Measurements from ENCODE around the gene SCUBE2. TPM values are rescaled to one million over a fixed set of nuclear protein-coding genes. Genes with fewer than 3 reads are reported as not detected.

Gene SCUBE2
- 0.18 TPM for polyA plus RNA-seq (2012; ENCODE audit: low read depth, missing spikeins)

DNA sequence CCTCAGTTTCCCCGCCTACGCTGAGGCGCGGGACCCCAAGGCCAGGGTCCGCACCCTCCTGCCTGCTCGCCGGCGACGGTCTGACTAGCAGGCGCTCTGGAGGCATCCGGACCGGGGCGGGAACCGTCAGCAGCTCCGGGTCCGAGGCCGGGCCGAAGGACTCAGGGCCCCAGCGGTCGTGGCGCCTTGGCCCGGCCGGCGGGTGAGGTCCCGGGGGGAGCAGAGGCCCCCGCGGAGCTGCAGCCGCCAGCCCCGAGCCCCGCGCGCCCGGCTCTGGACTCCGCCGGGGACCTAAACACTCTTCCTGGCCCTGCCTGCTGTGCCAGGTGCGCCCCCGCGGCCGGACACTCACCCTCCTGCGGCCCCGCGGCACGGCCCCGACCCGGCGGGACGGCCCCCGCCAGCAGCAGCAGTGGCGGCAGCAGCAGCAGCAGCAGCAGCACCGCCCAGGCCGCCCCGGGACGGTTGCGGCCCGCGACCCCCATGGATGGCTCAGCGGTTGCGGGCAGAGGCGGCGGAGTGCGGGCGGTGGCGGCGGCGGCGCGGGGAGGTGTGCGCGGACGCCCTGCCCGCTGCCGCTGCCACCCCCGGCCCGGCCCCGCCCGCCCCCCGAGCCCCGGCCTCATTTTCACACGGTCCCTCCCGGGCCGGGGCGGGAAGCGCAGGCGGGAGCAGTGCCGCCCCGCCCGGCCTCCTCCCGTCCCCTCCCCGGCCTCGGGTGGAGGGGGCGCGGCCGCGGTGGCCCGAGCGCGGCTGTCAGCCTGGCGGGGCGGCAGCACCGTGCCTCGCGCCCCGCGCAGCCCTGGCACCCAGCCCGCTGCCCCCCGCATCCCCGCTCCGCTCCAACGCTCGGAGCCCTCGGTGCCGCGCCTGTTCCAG lies at the start of gene SCUBE2:
Gene SCUBE2 (minus strand): TSS at position 556 of the 879 bp plus-strand sequence. CDS start 71 bp downstream, at position 485.
- TF ChIP-seq PAX5 (IDR thresholded peaks at IDR 0.05; ENCODE audit: insufficient read depth, low read length, severe bottlenecking) (no peak), POLR2AphosphoS5 (IDR thresholded peaks at IDR 0.05; ENCODE audit: low read depth, low read length) (no peak), POLR2A (IDR thresholded peaks at IDR 0.05; ENCODE audit: low read depth, low read length) (no peak), TAF1 (IDR thresholded peaks at IDR 0.05; ENCODE audit: low read depth, low read length) (no peak), POU2F2 (IDR thresholded peaks at IDR 0.05; ENCODE audit: low read depth, low read length) (no peak), SPI1 (IDR thresholded peaks at IDR 0.05; ENCODE audit: low read depth, low read length) (no peak)
- FAIRE-seq (no peak), DNase-seq (ENCODE audit: insufficient read length, low spot score) (peak; percentile 44)

DNA sequence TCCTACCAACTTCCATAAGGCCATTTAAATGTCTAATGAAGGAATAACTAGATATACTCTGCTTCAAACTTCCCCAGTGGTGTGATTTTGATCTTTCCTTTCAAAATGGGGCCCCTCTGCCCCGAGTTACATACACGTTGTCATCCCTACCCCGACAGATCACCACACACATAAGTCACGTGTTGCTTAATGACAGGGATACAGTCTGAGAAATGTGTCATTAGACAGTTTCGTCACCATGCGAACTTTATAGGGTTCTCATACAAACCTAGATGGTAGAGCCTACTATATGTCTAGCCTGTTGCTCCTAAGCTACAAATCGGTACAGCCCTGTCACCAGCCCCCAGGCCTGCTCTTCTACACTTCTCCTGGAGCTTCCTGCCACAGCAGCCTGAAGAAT lies 49.8 kb upstream of the SCUBE2 start:
- FAIRE-seq = no peak
- TF ChIP-seq POU2F2 (IDR thresholded peaks at IDR 0.05; ENCODE audit: low read depth, low read length) (no peak), POLR2AphosphoS5 (IDR thresholded peaks at IDR 0.05; ENCODE audit: low read depth, low read length) (no peak), SPI1 (IDR thresholded peaks at IDR 0.05; ENCODE audit: low read depth, low read length) (no peak), TAF1 (IDR thresholded peaks at IDR 0.05; ENCODE audit: low read depth, low read length) (no peak), POLR2A (IDR thresholded peaks at IDR 0.05; ENCODE audit: low read depth, low read length) (no peak)
- no peak for DNase-seq (ENCODE audit: insufficient read length, low spot score)

DNA sequence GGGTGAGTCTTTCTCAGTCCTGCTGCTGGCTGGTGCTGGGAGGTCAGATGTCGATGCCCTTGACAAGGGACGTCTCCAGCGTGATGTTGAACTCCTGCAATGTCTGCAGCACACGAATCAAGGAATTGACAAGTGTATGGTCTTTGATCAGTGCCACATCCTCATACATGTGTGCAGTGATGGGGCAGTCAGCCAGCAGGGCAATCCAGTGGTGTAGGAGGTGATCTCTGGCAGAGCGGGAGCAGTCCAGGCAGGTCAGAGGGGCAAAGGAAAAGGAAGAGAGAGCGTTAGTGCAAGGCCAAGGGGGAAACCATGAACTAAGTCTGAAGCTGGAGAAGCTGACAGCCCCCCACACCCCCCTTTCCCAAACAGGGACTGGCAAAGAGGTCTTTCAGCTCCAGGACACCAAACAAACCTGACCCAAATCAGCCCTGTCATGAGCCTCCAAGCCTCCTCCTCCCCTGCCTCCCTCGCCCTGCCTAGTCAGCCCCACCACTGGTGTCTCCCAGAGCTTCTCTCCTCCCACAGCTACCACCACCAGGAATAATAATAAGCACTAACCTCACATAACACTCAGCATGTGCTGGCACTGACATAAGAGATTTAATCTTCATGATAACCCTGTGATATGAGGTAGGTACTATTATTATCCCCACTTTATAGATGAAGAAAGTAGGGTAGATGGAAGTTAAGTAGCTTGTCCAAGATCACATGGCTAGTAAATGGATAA lies 48.4 kb upstream of the SCUBE2 start:
- FAIRE-seq = no peak
- TF ChIP-seq SPI1 (IDR thresholded peaks at IDR 0.05; ENCODE audit: low read depth, low read length) = no peak
- no peak for TF ChIP-seq TAF1 (IDR thresholded peaks at IDR 0.05; ENCODE audit: low read depth, low read length)
- no peak for TF ChIP-seq PAX5 (IDR thresholded peaks at IDR 0.05; ENCODE audit: insufficient read depth, low read length, severe bottlenecking)
- no peak for TF ChIP-seq POLR2AphosphoS5 (IDR thresholded peaks at IDR 0.05; ENCODE audit: low read depth, low read length)
- no peak for TF ChIP-seq POU2F2 (IDR thresholded peaks at IDR 0.05; ENCODE audit: low read depth, low read length)
- TF ChIP-seq POLR2A (IDR thresholded peaks at IDR 0.05; ENCODE audit: low read depth, low read length) = no peak
- no peak for DNase-seq (ENCODE audit: insufficient read length, low spot score)

DNA sequence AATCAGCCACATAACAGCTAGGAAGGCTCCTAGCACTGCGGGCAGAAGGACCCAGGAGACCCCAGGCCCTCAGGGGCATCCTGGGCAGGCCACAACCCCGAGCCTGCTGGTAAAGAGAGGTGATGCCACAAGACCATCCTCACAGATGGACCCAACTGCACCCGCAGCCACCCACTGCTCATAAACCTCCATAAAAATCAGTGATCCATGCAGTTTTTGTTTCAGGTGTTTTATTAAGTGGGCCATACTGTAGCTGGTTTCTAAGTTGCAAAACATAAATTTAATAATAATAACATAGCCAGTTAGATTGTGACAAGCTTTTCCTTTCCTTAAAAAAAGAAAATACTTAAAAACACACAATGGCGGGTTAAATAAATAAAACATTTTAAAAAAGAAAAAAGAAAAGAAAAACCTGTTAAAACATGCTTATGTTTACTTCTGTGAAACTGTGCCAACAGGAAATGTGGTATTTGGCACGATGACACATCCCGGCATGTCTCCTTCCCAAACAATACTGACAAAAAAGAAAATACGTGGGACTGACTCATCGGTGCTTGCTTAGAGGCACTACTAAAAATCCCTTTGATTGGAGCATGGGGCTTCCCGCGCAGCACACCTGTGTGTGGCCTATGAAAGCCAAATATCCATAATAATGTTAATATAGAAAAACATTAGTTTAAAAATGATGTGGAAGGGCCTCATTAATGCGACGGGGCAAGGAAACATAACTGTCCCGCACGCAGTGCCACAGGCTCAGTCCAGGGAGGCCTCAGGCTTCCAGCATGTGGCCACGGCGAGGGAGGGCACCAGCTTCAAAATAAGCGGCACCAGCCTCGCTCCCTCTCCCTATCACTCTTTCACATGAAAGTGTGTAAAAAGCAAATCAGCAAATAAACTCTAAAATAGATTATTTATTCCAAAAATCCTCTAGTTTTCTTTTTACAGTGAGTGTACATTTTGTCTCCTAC lies 47.5 kb upstream of the SCUBE2 start:
- no peak for FAIRE-seq
- no peak for DNase-seq (ENCODE audit: insufficient read length, low spot score)
- TF ChIP-seq TAF1 (IDR thresholded peaks at IDR 0.05; ENCODE audit: low read depth, low read length) = no peak
- no peak for TF ChIP-seq POLR2A (IDR thresholded peaks at IDR 0.05; ENCODE audit: low read depth, low read length)

DNA sequence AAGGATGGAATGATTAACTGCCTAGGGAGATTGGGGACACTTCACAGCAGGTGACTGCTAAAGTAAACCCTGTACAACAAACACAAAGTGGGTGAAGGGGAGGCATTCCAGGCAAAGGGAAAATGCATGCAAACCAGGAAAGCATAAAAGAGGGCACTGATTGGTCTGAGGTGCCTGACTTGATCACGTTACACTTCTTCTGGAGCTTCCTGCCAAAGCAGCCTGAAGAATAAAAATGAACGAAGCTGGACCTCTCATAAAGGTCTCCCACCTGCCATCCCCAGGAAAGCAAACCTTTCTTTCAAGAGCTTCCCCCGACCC lies 46.7 kb upstream of the SCUBE2 start:
- DNase-seq (ENCODE audit: insufficient read length, low spot score) (no peak), FAIRE-seq (no peak)
- TF ChIP-seq POLR2A (IDR thresholded peaks at IDR 0.05; ENCODE audit: low read depth, low read length) (no peak), POU2F2 (IDR thresholded peaks at IDR 0.05; ENCODE audit: low read depth, low read length) (no peak), SPI1 (IDR thresholded peaks at IDR 0.05; ENCODE audit: low read depth, low read length) (no peak), POLR2AphosphoS5 (IDR thresholded peaks at IDR 0.05; ENCODE audit: low read depth, low read length) (no peak), PAX5 (IDR thresholded peaks at IDR 0.05; ENCODE audit: insufficient read depth, low read length, severe bottlenecking) (no peak), TAF1 (IDR thresholded peaks at IDR 0.05; ENCODE audit: low read depth, low read length) (no peak)

DNA sequence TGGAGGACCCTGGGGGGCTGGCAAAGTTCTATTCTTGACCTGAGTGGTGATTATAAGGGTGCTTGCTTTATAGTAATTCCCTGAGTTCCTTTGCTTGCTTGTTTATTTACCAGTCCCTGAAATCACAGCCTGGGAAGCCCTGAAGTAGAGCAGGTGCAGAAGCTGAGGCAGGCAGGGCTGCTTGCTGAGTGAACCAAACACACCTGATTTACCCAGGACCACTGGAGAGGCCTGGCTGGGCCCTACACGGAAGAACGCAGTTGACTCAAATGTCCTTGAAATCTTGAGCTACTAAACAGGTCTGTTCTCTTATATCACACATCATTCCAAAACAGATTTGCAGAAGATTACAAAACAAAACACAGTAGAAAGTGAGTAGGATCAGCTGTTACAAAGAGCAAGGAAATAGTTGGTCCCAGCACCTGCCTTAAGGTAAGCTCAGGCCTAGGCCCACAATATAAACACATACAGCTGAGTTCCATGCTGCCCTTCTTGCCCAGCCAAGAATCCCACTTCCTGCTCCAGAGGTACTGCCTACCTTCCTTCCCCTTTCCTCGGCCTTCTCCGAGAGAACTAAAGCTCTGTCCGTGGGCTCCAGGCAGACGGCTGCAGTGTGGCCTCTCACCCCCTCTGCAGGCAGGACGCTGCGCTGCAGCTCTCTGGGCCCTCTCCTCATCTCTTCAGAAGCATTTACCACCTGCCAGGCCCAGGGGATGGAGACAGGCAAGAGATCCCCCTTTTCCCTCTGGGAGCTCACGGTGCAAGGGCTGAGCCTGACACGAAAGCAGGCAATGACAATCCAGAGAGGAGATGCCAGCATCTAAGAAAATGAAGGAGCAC lies 46.1 kb upstream of the SCUBE2 start:
- FAIRE-seq (peak; percentile 96), DNase-seq (ENCODE audit: insufficient read length, low spot score) (peak; percentile 63)
- no peak for TF ChIP-seq POLR2A (IDR thresholded peaks at IDR 0.05; ENCODE audit: low read depth, low read length)
- TF ChIP-seq PAX5 (IDR thresholded peaks at IDR 0.05; ENCODE audit: insufficient read depth, low read length, severe bottlenecking) = no peak
- TF ChIP-seq POLR2AphosphoS5 (IDR thresholded peaks at IDR 0.05; ENCODE audit: low read depth, low read length) = no peak
- TF ChIP-seq POU2F2 (IDR thresholded peaks at IDR 0.05; ENCODE audit: low read depth, low read length) = no peak
- no peak for TF ChIP-seq TAF1 (IDR thresholded peaks at IDR 0.05; ENCODE audit: low read depth, low read length)
- no peak for TF ChIP-seq SPI1 (IDR thresholded peaks at IDR 0.05; ENCODE audit: low read depth, low read length)

DNA sequence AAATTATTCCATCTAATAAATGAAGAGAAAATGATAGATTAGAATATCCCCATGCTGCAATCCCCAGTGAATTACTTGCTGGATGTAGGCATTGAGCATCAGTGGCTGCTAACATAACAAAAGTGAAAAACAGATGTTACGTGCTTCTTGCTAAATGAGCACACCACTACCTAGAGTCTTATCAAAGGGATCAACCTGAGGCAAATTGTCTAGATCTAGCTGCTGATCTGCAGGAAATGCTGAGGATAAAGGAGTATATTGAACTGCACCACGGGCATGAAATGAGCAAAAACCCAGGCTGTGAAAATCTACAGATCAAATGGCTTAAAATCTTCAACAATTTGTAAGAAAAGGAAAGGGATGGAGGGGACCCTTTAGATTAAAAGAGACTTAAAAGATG lies 45.3 kb upstream of the SCUBE2 start:
- FAIRE-seq = no peak
- no peak for DNase-seq (ENCODE audit: insufficient read length, low spot score)
- TF ChIP-seq POLR2A (IDR thresholded peaks at IDR 0.05; ENCODE audit: low read depth, low read length) (no peak), TAF1 (IDR thresholded peaks at IDR 0.05; ENCODE audit: low read depth, low read length) (no peak), SPI1 (IDR thresholded peaks at IDR 0.05; ENCODE audit: low read depth, low read length) (no peak), POLR2AphosphoS5 (IDR thresholded peaks at IDR 0.05; ENCODE audit: low read depth, low read length) (no peak), POU2F2 (IDR thresholded peaks at IDR 0.05; ENCODE audit: low read depth, low read length) (no peak), PAX5 (IDR thresholded peaks at IDR 0.05; ENCODE audit: insufficient read depth, low read length, severe bottlenecking) (no peak)

DNA sequence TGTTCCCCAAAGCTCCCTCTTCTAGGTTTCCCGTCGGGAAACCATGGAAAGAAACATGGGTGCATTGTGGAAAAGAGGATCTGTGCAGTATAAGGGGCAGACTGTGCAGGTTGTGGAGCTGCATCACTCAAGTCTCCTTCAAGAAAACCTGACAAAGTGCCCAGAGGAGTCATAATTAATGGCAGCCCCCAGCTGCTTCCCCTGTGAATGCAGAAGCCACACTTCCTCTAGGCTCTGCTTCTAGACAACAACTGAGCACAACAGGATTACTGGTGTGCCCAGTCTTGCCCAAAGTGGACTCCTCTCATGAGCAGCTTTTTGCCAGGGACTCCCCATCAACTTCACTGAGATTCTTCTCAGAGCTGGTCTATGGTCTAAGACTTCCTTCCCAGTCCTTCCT lies 42.6 kb upstream of the SCUBE2 start:
- no peak for TF ChIP-seq POU2F2 (IDR thresholded peaks at IDR 0.05; ENCODE audit: low read depth, low read length)
- TF ChIP-seq SPI1 (IDR thresholded peaks at IDR 0.05; ENCODE audit: low read depth, low read length) = no peak
- no peak for TF ChIP-seq POLR2AphosphoS5 (IDR thresholded peaks at IDR 0.05; ENCODE audit: low read depth, low read length)
- TF ChIP-seq TAF1 (IDR thresholded peaks at IDR 0.05; ENCODE audit: low read depth, low read length) = no peak
- no peak for TF ChIP-seq POLR2A (IDR thresholded peaks at IDR 0.05; ENCODE audit: low read depth, low read length)
- TF ChIP-seq PAX5 (IDR thresholded peaks at IDR 0.05; ENCODE audit: insufficient read depth, low read length, severe bottlenecking) = no peak
- FAIRE-seq (no peak), DNase-seq (ENCODE audit: insufficient read length, low spot score) (no peak)

Data from GM12891 (cell line).